Lower leg skin (tissue), 4 donors: ENCODE data around the gene PIR. TPM values are rescaled to one million over a fixed set of nuclear protein-coding genes. Genes with fewer than 3 reads are reported as not detected.

ENCODE experiments used
- DNase-seq, 2 donors: peaks; one replicate each; pipeline ENCODE4 v3.0.0-alpha.2; 2019; ENCODE audit warnings: low spot score in 2 of 2
- H3K4me3 ChIP-seq: fragments of 200-600 bp; sonication (generic); 2 replicates; pipeline ENCODE4 v1.5.1; 2017; ENCODE audit warnings: mild to moderate bottlenecking, low read depth; ENCODE audit not compliant: poor library complexity, severe bottlenecking
- POLR2A ChIP-seq, 2 donors: fragments of 450-650 bp; IDR thresholded peaks; one replicate each; pipeline ENCODE4 v1.6.1; 2016 to 2017; ENCODE audit warnings: antibody characterized with exemption in 2 of 2, mild to moderate bottlenecking in 1 of 2, moderate library complexity in 1 of 2
- WGBS, 2 donors: methylation state at CpG; one replicate each; pipeline ENCODE4 v1.1.5; 2018; 5-methylcytosine and 5-hydroxymethylcytosine counted together
- intact Hi-C: fragments of 100-400 bp; cut with DNase I; formaldehyde crosslinking; loops from one replicate; pipeline ENCODE4 v1.15.0; 2023; ENCODE audit warnings: low total_unique reads
- total RNA-seq, 4 donors: library from RNA; depleted of rRNA; stranded (reverse); fragments of >200 nt; gene quantifications; one replicate each; pipeline ENCODE4 v1.1.0, GENCODE V29; 2016
- TF ChIP-seq, protein P1 (sequence below), 3 donors: fragments of 450-650 bp; IDR thresholded peaks; one replicate each; pipeline ENCODE4 v1.5.1; 2016; ENCODE audit warnings: antibody characterized with exemption in 3 of 3, mild to moderate bottlenecking in 3 of 3, moderate library complexity in 2 of 3

The PIR gene
- 10 to 100 TPM in 3 of 4 donors, 1 to 10 TPM in 1; 6.3 to 18.0 (median 12.1) TPM for total RNA-seq

DNA sequence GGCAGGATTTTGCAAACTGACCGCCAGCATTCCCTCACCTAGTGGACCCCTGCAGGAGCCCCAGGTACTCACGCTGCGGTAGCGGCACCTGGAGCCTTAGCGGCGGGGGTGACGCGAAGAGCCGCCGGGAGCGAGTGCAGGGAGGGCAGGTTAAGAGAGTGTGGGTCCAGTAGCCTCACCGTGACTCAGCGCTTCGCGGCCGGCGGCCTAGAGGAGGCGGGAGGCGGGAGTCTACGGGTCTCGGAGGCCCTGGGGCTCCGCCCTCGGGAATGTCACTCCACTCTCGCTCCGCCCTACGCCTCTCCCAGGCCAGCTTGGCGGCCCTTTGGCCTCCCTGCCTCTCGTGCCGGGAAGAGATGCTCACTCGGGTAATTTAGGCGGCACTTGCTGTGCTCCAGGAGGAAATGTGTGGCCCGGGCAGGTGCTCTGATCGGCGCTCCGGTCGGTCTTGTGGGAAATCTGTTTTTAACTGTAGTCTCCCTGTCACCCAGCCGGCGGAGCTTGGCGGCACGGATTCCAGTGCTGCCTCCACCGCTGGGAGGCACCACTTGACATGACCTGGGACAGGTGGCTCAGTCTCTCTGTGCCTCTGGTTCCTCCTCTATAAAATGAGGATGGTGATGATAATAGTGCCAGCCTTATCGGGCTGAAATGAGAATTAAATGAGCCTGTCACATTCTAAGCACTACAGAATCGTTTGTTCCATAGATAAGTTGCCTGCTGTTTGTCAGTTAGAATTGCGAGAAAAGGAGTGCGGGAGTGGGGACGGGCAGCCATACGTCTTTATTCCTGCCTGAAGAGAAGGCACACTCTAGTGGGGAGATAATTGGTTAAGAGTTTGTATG is at the start of gene PIR:
Gene PIR, minus strand, starts transcription at position 216 of the 845 bp plus-strand sequence. CDS start 2,076 bp downstream, outside the sequence.
- intact Hi-C loops = no loop called here
- TF ChIP-seq POLR2A (IDR thresholded peaks at IDR 0.05) = no peak
- TF ChIP-seq, protein P1, sequence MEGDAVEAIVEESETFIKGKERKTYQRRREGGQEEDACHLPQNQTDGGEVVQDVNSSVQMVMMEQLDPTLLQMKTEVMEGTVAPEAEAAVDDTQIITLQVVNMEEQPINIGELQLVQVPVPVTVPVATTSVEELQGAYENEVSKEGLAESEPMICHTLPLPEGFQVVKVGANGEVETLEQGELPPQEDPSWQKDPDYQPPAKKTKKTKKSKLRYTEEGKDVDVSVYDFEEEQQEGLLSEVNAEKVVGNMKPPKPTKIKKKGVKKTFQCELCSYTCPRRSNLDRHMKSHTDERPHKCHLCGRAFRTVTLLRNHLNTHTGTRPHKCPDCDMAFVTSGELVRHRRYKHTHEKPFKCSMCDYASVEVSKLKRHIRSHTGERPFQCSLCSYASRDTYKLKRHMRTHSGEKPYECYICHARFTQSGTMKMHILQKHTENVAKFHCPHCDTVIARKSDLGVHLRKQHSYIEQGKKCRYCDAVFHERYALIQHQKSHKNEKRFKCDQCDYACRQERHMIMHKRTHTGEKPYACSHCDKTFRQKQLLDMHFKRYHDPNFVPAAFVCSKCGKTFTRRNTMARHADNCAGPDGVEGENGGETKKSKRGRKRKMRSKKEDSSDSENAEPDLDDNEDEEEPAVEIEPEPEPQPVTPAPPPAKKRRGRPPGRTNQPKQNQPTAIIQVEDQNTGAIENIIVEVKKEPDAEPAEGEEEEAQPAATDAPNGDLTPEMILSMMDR (IDR thresholded peaks at IDR 0.05) = no peak
- peak; percentile 72 to 96 for DNase-seq
- H3K4me3 ChIP-seq = no peak within 1 kb of the TSS
- 16 to 20% methylated on average over 20 to 34 of the region's 47 CpGs for WGBS, 2 donors

- no peak overlapping the region for H3K4me3 ChIP-seq
- no peak for TF ChIP-seq POLR2A (IDR thresholded peaks at IDR 0.05)
- TF ChIP-seq, protein P1 (IDR thresholded peaks at IDR 0.05) = no peak
- intact Hi-C loops = no loop called here
- no peak for DNase-seq
- 66 to 92% methylated on average over 5 to 6 of the region's 6 CpGs for WGBS, 2 donors
Measured at GRCh38 chrX:15530318-15530717, 37.2 kb upstream of the PIR start.

- intact Hi-C loops = no loop called here
- DNase-seq = no peak
- TF ChIP-seq, protein P1 (IDR thresholded peaks at IDR 0.05) = no peak
- no peak for TF ChIP-seq POLR2A (IDR thresholded peaks at IDR 0.05)
- no peak overlapping the region for H3K4me3 ChIP-seq
Measured at GRCh38 chrX:15529165-15529564, 36.0 kb upstream of the PIR start.

DNA sequence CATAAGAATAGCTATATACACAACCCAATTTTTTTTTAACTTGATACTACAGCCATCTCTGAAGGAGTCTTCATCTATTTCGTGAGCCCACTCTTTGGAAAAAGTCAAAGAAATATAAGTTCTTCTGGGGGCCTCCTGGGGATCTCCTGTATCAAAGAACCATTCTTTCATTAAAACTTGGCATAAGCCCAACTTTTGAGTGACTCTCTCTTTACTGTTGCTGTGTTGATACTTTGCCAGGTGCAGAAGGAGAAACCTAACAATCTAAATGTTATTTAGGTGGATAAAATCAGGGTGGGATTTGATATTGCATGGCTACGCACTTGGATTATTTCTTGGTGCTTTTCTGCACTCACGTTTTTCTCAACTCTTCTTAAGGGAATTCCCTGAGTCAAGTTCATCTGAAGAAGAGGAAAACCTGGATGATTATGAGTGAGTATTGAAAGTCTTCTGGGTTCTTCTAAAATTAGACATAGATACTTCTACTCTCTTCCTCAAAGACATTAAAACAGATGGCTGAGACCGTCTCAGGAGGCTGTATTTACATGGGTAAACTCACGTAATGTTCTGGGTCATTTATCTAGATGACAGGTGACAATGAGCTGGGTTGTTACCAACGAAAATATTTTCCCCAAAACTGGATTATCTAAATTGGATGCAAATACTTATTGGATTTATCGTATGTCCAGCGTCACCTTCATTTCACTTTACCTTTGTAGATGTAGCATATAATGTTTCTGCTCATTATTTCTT is 32.7 kb upstream of the PIR start:
- no peak for DNase-seq
- intact Hi-C loops = no loop called here
- no peak for TF ChIP-seq POLR2A (IDR thresholded peaks at IDR 0.05)
- TF ChIP-seq, protein P1 (IDR thresholded peaks at IDR 0.05) = no peak
- no peak overlapping the region for H3K4me3 ChIP-seq
- 62 to 67% methylated on average over 8 of the region's 8 CpGs for WGBS, 2 donors

GRCh38 chrX:15524417-15524816 is 31.3 kb upstream of the PIR start:
- intact Hi-C loops = no loop called here
- no peak for DNase-seq
- TF ChIP-seq POLR2A (IDR thresholded peaks at IDR 0.05) = no peak
- TF ChIP-seq, protein P1 (IDR thresholded peaks at IDR 0.05) = no peak
- no peak overlapping the region for H3K4me3 ChIP-seq
